Left ventricle myocardium inferior (tissue), 1 donor: Measurements from ENCODE around the gene TEX101. TPM values are rescaled to one million over a fixed set of nuclear protein-coding genes. Genes with fewer than 3 reads are reported as not detected.

Experiments
- DNase-seq: peaks from one replicate; pipeline ENCODE4 v3.0.0-alpha.2; 2020
- H3K27ac ChIP-seq: fragments of 200-600 bp; replicated peaks from 2 replicates; pipeline ENCODE4 v1.8.0; 2021
- H3K27me3 ChIP-seq: fragments of 200-600 bp; 2 replicates; pipeline ENCODE4 v1.8.0; 2021; ENCODE audit warnings: low read depth
- H3K36me3 ChIP-seq: fragments of 200-600 bp; 2 replicates; pipeline ENCODE4 v1.8.0; 2021
- H3K4me1 ChIP-seq: fragments of 200-600 bp; 2 replicates; pipeline ENCODE4 v1.8.0; 2021
- H3K4me3 ChIP-seq: fragments of 200-600 bp; 2 replicates; pipeline ENCODE4 v1.8.0; 2021; ENCODE audit warnings: mild to moderate bottlenecking, moderate library complexity
- H3K9me3 ChIP-seq: fragments of 200-600 bp; replicated peaks from 2 replicates; pipeline ENCODE4 v1.8.0; 2021
- intact Hi-C: fragments of 100-400 bp; cut with micrococcal nuclease; formaldehyde crosslinking; loops from one replicate; pipeline ENCODE4 v1.11.0; 2022
- total RNA-seq: library from RNA; stranded (reverse); fragmentation: NEBNext Ultra II Directional; extraction: Animal tissue kit (Norgen Biotek cat#: 25700); gene quantifications from one replicate; pipeline ENCODE4 v1.2.1, GENCODE V29; 2021
- TF ChIP-seq, protein P1 (sequence below): fragments of 200-600 bp; IDR thresholded peaks from 2 replicates; pipeline ENCODE4 v1.8.0; 2021; ENCODE audit warnings: antibody characterized with exemption, mild to moderate bottlenecking, borderline replicate concordance
- donor health status: DM: no; HTN: yes; CAD: no; lungs with severe emphysema.

TEX101 gene
- total RNA-seq, 1 donor from 2014 or later = not detected

- H3K27me3 ChIP-seq = peaks cover 16% of the 10 kb centered on the region
- TF ChIP-seq, protein P1, sequence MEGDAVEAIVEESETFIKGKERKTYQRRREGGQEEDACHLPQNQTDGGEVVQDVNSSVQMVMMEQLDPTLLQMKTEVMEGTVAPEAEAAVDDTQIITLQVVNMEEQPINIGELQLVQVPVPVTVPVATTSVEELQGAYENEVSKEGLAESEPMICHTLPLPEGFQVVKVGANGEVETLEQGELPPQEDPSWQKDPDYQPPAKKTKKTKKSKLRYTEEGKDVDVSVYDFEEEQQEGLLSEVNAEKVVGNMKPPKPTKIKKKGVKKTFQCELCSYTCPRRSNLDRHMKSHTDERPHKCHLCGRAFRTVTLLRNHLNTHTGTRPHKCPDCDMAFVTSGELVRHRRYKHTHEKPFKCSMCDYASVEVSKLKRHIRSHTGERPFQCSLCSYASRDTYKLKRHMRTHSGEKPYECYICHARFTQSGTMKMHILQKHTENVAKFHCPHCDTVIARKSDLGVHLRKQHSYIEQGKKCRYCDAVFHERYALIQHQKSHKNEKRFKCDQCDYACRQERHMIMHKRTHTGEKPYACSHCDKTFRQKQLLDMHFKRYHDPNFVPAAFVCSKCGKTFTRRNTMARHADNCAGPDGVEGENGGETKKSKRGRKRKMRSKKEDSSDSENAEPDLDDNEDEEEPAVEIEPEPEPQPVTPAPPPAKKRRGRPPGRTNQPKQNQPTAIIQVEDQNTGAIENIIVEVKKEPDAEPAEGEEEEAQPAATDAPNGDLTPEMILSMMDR = no peak
- H3K4me1 ChIP-seq = peaks cover 22% of the 10 kb centered on the region
- intact Hi-C loops = no loop called here
- no peaks in the 10 kb centered on the region for H3K9me3 ChIP-seq
- H3K4me3 ChIP-seq = no peak overlapping the region
- H3K27ac ChIP-seq = no peak overlapping the region
- DNase-seq = no peak
- no peaks in the 10 kb centered on the region for H3K36me3 ChIP-seq
Observed at GRCh38 chr19:43467276-43467675, 52.6 kb downstream of the TEX101 start.

GRCh38 chr19:43467730-43468129 is 53.0 kb downstream of the TEX101 start:
- Histone ChIP-seq H3K36me3 (no peaks in the 10 kb centered on the region), H3K27me3 (peaks cover 16% of the 10 kb centered on the region), H3K4me1 (peaks cover 21% of the 10 kb centered on the region), H3K4me3 (no peak overlapping the region), H3K9me3 (no peaks in the 10 kb centered on the region), H3K27ac (no peak overlapping the region)
- DNase-seq = no peak
- TF ChIP-seq, protein P1 = no peak
- intact Hi-C loops = no loop called here

Other genes starting within 250 kb of the TEX101 start
- gene PSG5, start 228.4 kb upstream of the TEX101 start, total RNA-seq = not detected
- gene PSG4, start 209.3 kb upstream of the TEX101 start, total RNA-seq = not detected
- not detected for gene PSG9, start 145.4 kb upstream of the TEX101 start, total RNA-seq
- gene CD177, start 61.2 kb upstream of the TEX101 start, total RNA-seq = 0.14 TPM
- 0.38 TPM for gene LYPD3, start 50.7 kb downstream of the TEX101 start, total RNA-seq
- gene PHLDB3, start 89.9 kb downstream of the TEX101 start, total RNA-seq = 4.5 TPM
- 14.6 TPM for gene ETHE1, start 112.3 kb downstream of the TEX101 start, total RNA-seq
- 1.1 TPM for gene ZNF575, start 118.3 kb downstream of the TEX101 start, total RNA-seq
- gene XRCC1, start 160.6 kb downstream of the TEX101 start, total RNA-seq = 12.8 TPM
- 1.0 TPM for gene PINLYP, start 160.9 kb downstream of the TEX101 start, total RNA-seq
- gene IRGQ, start 181.2 kb downstream of the TEX101 start, total RNA-seq = 26.1 TPM
- gene ZNF576, start 181.7 kb downstream of the TEX101 start, total RNA-seq = 11.3 TPM
- gene SRRM5, start 197.2 kb downstream of the TEX101 start, total RNA-seq = 0.30 TPM
- gene ZNF428, start 204.7 kb downstream of the TEX101 start, total RNA-seq = 32.3 TPM
- gene CADM4, start 225.0 kb downstream of the TEX101 start, total RNA-seq = 6.9 TPM